OCI-LY7 (cell line): ENCODE results near the gene HOTAIR. TPM values are rescaled to one million over a fixed set of nuclear protein-coding genes. Genes with fewer than 3 reads are reported as not detected.

Experiments
- BruUV-seq: library from RNA; stranded (reverse); fragments of 400-500 nt; replicated peaks from 2 replicates; lab custom pipeline; 2021; lab: Mats Ljungman, UMichigan
- CTCF ChIA-PET: fragments of 300-600 bp; sonication (Branson Sonifier 250); formaldehyde crosslinking; loops from one replicate; lab custom pipeline; 2022; ENCODE audit warnings: antibody characterized with exemption; ENCODE audit not compliant: unreplicated experiment; lab: Charles Lee
- POLR2A ChIA-PET: fragments of 300-600 bp; sonication (Branson Sonifier 250); formaldehyde crosslinking; loops from one replicate; lab custom pipeline; 2022; ENCODE audit warnings: antibody characterized with exemption; lab: Charles Lee
- DNase-seq: peaks from one replicate; pipeline ENCODE4 v3.0.0-alpha.2; 2015; ENCODE audit warnings: low spot score
- H2AFZ ChIP-seq: fragments of 200-600 bp; sonication (generic), shearing (Covaris generic); 2 replicates; pipeline ENCODE4 v1.6.1; 2014; ENCODE audit warnings: mild to moderate bottlenecking, antibody characterized with exemption, low read length, moderate library complexity
- H3K27ac ChIP-seq: fragments of 200-600 bp; sonication (generic); 2 replicates; pipeline ENCODE4 v1.5.1; 2014; ENCODE audit warnings: mixed run types, low read depth, mild to moderate bottlenecking, moderate library complexity, low read length, inconsistent platforms; ENCODE audit not compliant: poor library complexity, severe bottlenecking
- H3K36me3 ChIP-seq: fragments of 200-600 bp; sonication (generic); 2 replicates; pipeline ENCODE4 v1.6.1; 2014; ENCODE audit warnings: mild to moderate bottlenecking, antibody characterized with exemption, low read length, moderate library complexity, mixed read lengths; ENCODE audit not compliant: insufficient read depth
- H3K4me1 ChIP-seq: fragments of 200-600 bp; sonication (generic); 2 replicates; pipeline ENCODE4 v1.5.1; 2014; ENCODE audit warnings: mild to moderate bottlenecking, low read length; ENCODE audit not compliant: insufficient read depth, poor library complexity, severe bottlenecking
- H3K4me2 ChIP-seq: fragments of 200-600 bp; sonication (generic); 2 replicates; pipeline ENCODE4 v1.6.1; 2014; ENCODE audit warnings: mild to moderate bottlenecking, low read length
- H3K4me3 ChIP-seq: fragments of 200-600 bp; sonication (generic); 2 replicates; pipeline ENCODE4 v1.5.1; 2014; ENCODE audit warnings: mild to moderate bottlenecking, low read depth, low read length; ENCODE audit not compliant: poor library complexity, severe bottlenecking
- H3K79me2 ChIP-seq: fragments of 200-600 bp; sonication (generic); 2 replicates; pipeline ENCODE4 v1.6.1; 2016; ENCODE audit warnings: low read depth, mild to moderate bottlenecking, low read length, moderate library complexity, mixed read lengths; ENCODE audit not compliant: insufficient read depth
- H3K9me2 ChIP-seq: fragments of 200-600 bp; sonication (generic); 2 replicates; pipeline ENCODE4 v1.6.1; 2016; ENCODE audit warnings: mild to moderate bottlenecking, low read length, mixed read lengths; ENCODE audit not compliant: insufficient read depth
- H3K9me3 ChIP-seq: fragments of 200-600 bp; sonication (generic); 2 replicates; pipeline ENCODE4 v1.6.1; 2014; ENCODE audit warnings: mild to moderate bottlenecking, mixed run types, low read length, mixed read lengths
- H4K20me1 ChIP-seq: fragments of 200-600 bp; sonication (generic); 2 replicates; pipeline ENCODE4 v1.6.1; 2014; ENCODE audit warnings: mild to moderate bottlenecking, antibody characterized with exemption, low read length, moderate library complexity, mixed read lengths; ENCODE audit not compliant: insufficient read depth
- EZH2phosphoT487 ChIP-seq: fragments of 200-600 bp; sonication (generic); IDR thresholded peaks from 2 replicates; pipeline ENCODE4 v1.6.1; 2018; ENCODE audit warnings: low read depth, borderline replicate concordance, mild to moderate bottlenecking, mixed run types, antibody characterized with exemption, low read length, moderate library complexity, mixed read lengths
- intact Hi-C: fragments of 100-400 bp; cut with micrococcal nuclease; formaldehyde crosslinking; loops from one replicate; pipeline ENCODE4 v1.10.0; 2022; ENCODE audit not compliant: unreplicated experiment
- total RNA-seq, 2 experiments: library from RNA; depleted of rRNA in 1 of 2; stranded (reverse); fragments of >200 nt in 1 of 2; shearing (Covaris generic) in 1 of 2; gene quantifications; 2 replicates each; pipeline ENCODE4 v1.2.3, GENCODE V29; 2014 to 2022
- TF ChIP-seq, protein P1 (sequence below): fragments of 200-600 bp; sonication (generic); conservative IDR thresholded peaks from 2 replicates; pipeline ENCODE4 v1.5.1; 2014; ENCODE audit warnings: mild to moderate bottlenecking, antibody characterized with exemption, low read length, moderate library complexity, mixed read lengths

The HOTAIR gene
- total RNA-seq, 2 experiments from 2014 or later: 0.88 to 5.3 TPM

DNA sequence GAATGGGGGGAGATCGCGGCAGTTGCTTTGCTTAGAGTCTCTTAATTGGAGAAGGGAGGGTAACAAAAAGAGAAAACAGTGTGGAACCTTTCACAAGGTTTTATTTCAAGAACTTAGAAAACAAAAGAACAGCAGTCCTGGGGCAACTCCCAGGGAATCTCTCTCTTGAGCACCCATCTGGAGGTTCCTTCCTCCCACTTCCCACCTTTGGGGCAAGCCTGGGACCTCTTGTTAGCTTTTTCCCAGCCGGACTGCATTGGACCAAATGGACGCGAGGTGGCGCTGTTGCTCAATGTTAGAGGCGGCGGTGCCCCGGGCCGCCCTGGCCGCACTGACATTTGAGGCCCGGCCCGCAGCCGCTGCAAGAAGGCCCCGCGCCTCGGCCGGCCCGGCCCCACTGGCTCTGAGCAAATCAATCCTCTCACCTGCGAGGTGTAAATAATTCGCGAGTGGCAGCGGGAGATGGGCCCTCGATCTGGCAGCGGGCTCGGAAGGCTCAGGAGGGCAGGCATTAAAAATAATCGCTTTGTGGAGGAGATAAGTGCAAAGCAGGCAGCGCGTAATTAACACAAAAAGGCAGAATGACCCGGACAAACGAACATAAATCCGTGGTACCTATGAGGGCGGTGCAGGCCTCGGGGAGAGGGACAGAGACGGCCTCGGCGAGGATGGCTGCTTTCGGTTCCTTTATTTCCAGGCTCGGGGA, 31.3 kb upstream of the HOTAIR start:
- no peaks in the 10 kb centered on the region for H3K9me2 ChIP-seq
- no peak for TF ChIP-seq EZH2phosphoT487
- TF ChIP-seq, protein P1, sequence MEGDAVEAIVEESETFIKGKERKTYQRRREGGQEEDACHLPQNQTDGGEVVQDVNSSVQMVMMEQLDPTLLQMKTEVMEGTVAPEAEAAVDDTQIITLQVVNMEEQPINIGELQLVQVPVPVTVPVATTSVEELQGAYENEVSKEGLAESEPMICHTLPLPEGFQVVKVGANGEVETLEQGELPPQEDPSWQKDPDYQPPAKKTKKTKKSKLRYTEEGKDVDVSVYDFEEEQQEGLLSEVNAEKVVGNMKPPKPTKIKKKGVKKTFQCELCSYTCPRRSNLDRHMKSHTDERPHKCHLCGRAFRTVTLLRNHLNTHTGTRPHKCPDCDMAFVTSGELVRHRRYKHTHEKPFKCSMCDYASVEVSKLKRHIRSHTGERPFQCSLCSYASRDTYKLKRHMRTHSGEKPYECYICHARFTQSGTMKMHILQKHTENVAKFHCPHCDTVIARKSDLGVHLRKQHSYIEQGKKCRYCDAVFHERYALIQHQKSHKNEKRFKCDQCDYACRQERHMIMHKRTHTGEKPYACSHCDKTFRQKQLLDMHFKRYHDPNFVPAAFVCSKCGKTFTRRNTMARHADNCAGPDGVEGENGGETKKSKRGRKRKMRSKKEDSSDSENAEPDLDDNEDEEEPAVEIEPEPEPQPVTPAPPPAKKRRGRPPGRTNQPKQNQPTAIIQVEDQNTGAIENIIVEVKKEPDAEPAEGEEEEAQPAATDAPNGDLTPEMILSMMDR: peak; percentile 99
- ChIA-PET CTCF (interaction anchor here (0.7 to 0.9 kb wide), 2 partner anchors 184 to 201 kb away, joined by 3 to 4 read pairs; no protein-coding TSS in a partner anchor), POLR2A (interaction anchor here (0.5 to 1.0 kb wide), 3 partner anchors 11 to 210 kb away, joined by 3 to 4 read pairs (median 4); no protein-coding TSS in a partner anchor)
- H3K9me3 ChIP-seq: no peaks in the 10 kb centered on the region
- peak; percentile 87 for DNase-seq
- H2AFZ ChIP-seq: peak overlapping the region; percentile 77; the same call in 1 of the 2 replicates
- BruUV-seq: no TSS peak
- H4K20me1 ChIP-seq: no peaks in the 10 kb centered on the region; the same call in 1 of the 2 replicates
- no peaks in the 10 kb centered on the region for H3K79me2 ChIP-seq
- H3K27ac ChIP-seq: no peak overlapping the region
- peak overlapping the region; percentile 44 for H3K4me3 ChIP-seq
- intact Hi-C loops: loop anchor here (1.0 to 2.0 kb wide), 6 partner anchors 26 to 211 kb away; no protein-coding TSS in a partner anchor
- H3K4me2 ChIP-seq: peak overlapping the region; percentile 70
- peaks cover 28% of the 10 kb centered on the region for H3K4me1 ChIP-seq
- H3K36me3 ChIP-seq: no peaks in the 10 kb centered on the region

DNA sequence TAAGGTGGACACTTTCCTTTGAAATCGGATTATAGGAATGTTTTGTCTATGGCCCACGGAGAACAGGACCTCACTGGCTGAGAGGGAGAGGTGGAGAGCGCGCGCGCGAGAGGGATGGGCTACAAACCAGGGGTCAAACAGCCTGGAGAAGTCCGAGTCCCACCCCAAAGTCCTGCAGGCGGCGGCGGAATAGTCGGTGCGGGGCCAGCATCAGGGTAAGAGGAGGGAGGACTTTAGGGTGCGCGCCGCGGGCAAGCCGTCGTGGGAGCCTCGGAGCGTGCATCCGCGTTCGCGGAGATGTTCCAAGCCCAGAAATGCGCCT, 30.7 kb upstream of the HOTAIR start:
- ChIA-PET CTCF (interaction anchor here (0.7 to 0.9 kb wide), 2 partner anchors 185 to 201 kb away, joined by 3 to 4 read pairs; no protein-coding TSS in a partner anchor), POLR2A (interaction anchor here (0.5 kb wide), 1 partner anchor 210 kb away, joined by 4 read pairs; no protein-coding TSS in a partner anchor)
- DNase-seq: no peak
- H3K9me3 ChIP-seq: no peaks in the 10 kb centered on the region
- H3K4me2 ChIP-seq: peak overlapping the region; percentile 22
- no peaks in the 10 kb centered on the region for H3K36me3 ChIP-seq
- TF ChIP-seq EZH2phosphoT487: no peak
- TF ChIP-seq, protein P1: no peak
- H2AFZ ChIP-seq: no peak overlapping the region
- H3K4me3 ChIP-seq: no peak overlapping the region
- H3K9me2 ChIP-seq: no peaks in the 10 kb centered on the region
- intact Hi-C loops: no loop called here
- no peak overlapping the region for H3K27ac ChIP-seq
- H4K20me1 ChIP-seq: no peaks in the 10 kb centered on the region; the same call in 1 of the 2 replicates
- no peaks in the 10 kb centered on the region for H3K79me2 ChIP-seq
- H3K4me1 ChIP-seq: peaks cover 25% of the 10 kb centered on the region
- no TSS peak for BruUV-seq
